DOHH2 (cell line): ENCODE results near the gene OR2A42.
"Not testable (repeated sequence)": the region's sequence is repeated elsewhere in the genome, so short reads cannot be mapped to it uniquely, and the experiment has no call there.

Experiments used
- CTCF ChIP-seq: fragments of 200-600 bp; sonication (generic); IDR thresholded peaks from one replicate; pipeline ENCODE4 v1.5.1; 2014; ENCODE audit warnings: antibody characterized with exemption, mild to moderate bottlenecking, low read depth, low read length; ENCODE audit not compliant: poor library complexity, severe bottlenecking
- EZH2phosphoT487 ChIP-seq: fragments of 200-600 bp; sonication (generic); IDR thresholded peaks from 2 replicates; pipeline ENCODE4 v1.6.1; 2017; ENCODE audit warnings: borderline replicate concordance, mild to moderate bottlenecking, antibody characterized with exemption, low read length, moderate library complexity, mixed read lengths

- TF ChIP-seq CTCF, EZH2phosphoT487: not testable (repeated sequence)
Observed at GRCh38 chr7:144218581-144218980, 20.8 kb downstream of the OR2A42 start.
